Omental fat pad (tissue), 4 donors: Measurements from ENCODE around the gene KATNIP. TPM values are rescaled to one million over a fixed set of nuclear protein-coding genes. Genes with fewer than 3 reads are reported as not detected.

ENCODE experiments used
- ATAC-seq: fragments of 150-250 bp; one replicate; pipeline ENCODE4 v1.9.1; 2016; ENCODE audit warnings: mild to moderate bottlenecking, moderate library complexity; ENCODE audit not compliant: low FRiP score
- DNase-seq: peaks from one replicate; pipeline ENCODE4 v3.0.0-alpha.2; 2019; ENCODE audit warnings: low spot score
- total RNA-seq, 4 donors: library from RNA; depleted of rRNA; stranded (reverse); fragments of >200 nt; gene quantifications; one replicate each; pipeline ENCODE4 v1.1.0, GENCODE V29; 2016
- TF ChIP-seq, protein P1 (sequence below), 3 donors: fragments of 450-650 bp; IDR thresholded peaks; one replicate each; pipeline ENCODE4 v1.5.1; 2016 to 2017; ENCODE audit warnings: antibody characterized with exemption in 3 of 3, mild to moderate bottlenecking in 3 of 3, moderate library complexity in 2 of 3

Gene KATNIP
- total RNA-seq, 4 donors from 2014 or later: 18.1 to 22.9 (median 20.0) TPM

DNA sequence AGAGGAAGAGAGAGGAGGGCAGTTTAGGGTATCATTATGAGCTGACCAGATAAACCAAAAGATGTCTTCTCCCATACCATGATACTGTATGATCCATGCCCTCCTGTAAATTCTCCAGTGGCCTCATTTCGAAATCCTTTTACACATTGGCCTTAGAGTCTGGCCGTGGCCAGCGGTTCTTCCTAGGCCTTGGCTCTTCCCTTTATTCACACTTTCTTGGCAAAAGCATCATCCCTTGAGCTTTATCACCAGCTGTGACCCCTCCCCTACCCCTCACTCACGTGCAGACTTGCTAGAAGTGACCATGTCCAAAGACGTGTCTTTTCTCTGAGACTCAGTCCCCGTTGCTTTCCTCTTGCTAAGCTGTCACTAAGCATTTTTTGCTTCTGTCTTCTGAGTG is 22.8 kb downstream of the KATNIP start:
- DNase-seq (no peak), ATAC-seq (peak; percentile 31)
- TF ChIP-seq, protein P1, sequence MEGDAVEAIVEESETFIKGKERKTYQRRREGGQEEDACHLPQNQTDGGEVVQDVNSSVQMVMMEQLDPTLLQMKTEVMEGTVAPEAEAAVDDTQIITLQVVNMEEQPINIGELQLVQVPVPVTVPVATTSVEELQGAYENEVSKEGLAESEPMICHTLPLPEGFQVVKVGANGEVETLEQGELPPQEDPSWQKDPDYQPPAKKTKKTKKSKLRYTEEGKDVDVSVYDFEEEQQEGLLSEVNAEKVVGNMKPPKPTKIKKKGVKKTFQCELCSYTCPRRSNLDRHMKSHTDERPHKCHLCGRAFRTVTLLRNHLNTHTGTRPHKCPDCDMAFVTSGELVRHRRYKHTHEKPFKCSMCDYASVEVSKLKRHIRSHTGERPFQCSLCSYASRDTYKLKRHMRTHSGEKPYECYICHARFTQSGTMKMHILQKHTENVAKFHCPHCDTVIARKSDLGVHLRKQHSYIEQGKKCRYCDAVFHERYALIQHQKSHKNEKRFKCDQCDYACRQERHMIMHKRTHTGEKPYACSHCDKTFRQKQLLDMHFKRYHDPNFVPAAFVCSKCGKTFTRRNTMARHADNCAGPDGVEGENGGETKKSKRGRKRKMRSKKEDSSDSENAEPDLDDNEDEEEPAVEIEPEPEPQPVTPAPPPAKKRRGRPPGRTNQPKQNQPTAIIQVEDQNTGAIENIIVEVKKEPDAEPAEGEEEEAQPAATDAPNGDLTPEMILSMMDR (IDR thresholded peaks at IDR 0.05): no peak

DNA sequence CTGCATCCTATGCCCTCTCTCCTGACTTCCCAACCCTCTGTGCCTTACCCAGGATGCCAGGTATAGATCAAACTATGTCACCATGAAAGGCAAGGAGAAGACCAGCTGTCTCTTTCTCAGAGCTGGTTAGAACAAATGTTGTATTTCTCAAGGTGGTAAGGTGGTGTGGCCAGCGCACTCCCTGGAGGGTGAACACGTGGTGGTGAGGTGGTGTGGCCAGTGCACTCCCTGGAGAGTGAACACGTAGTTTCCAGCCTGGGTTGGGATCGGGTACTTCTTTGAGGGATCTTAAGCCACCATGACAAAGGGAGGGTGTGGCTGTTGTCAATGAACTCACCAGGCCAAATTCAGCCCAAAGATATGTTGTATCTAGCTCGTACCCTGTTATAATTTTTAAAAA is 26.8 kb downstream of the KATNIP start:
- no peak for DNase-seq
- TF ChIP-seq, protein P1 (IDR thresholded peaks at IDR 0.05): no peak
- ATAC-seq: no peak

DNA sequence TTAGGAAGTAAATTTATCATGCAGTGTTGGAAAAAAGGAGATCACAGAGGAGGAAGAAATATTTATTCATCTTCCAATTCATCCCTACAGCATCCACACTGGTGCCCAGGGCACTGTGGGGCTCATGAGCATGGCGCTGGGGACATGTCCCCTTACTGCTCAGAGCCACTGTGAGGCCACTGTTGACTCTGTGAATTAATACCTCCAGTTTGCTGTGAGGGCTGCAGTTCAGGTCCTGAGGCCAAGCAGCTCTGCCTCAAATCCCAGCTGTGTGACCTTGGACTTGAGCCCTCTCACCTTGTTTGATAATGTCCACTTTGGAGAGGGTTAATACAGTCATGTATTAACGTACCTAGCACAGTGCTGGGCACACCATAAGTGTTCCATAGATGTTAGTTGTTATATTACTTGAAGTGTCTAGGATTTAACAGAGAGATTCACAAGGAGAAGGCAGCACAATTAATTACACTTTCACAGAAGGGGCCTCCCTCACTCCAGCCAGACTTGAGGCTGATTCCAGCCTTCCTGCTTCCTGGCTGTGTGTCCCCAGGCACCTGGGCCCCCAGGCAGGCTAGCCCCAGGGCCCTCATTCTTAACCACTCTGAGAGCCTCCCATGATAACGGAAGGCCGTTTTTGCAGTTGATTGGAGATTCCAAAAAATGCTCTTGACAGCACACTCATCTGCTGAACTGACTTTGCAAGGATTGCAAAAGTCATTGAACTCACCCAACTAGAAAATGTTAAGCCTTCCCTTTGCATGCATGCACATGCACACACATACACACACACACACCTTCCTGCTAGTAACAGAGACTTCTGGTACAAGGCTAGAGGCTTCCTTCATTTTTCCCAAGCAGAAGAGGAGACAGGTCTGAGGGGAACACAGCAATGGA is 29.4 kb downstream of the KATNIP start:
- DNase-seq (no peak), ATAC-seq (no peak)
- TF ChIP-seq, protein P1 (IDR thresholded peaks at IDR 0.05): no peak

DNA sequence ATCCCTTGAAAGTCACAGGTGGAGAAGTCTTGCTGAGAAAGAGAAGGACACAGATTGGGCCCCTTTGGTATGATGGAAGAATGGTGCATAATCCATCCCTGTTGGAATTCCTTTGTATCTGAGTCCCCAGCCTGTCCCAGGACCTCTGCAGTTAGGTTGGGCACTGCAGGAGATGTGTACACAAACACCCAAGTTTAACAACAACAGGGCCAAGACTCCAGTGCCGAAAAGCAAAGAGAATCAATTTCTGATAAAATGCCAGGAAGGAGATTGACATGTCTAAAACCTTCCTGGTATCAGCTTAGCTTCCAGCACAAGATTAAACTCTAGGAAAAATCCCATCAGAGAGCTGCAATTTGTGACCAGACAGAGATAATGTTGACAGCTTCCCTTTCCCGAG is 32.9 kb downstream of the KATNIP start:
- ATAC-seq: no peak
- TF ChIP-seq, protein P1 (IDR thresholded peaks at IDR 0.05): no peak
- no peak for DNase-seq

DNA sequence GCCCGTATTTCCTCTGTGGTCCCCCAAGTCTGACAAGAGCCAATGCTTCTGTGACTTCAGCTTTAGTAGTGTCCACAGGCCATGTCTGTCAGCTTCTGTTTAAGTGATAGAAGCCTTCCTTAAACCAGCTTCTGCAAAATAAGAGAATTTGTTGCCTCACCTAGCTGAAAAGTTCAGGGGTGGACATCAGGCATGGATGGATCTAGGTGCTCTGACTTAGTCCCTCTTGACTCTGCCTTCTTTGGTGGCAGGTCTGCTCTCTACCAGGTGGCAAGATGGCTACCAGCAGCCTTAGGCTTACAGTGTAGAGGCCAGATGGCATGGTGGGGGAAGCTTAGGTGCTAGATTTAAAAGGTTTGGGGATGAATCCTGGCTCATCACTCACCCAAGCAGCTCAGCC is 33.7 kb downstream of the KATNIP start:
- ATAC-seq (no peak), DNase-seq (no peak)
- TF ChIP-seq, protein P1 (IDR thresholded peaks at IDR 0.05): no peak

DNA sequence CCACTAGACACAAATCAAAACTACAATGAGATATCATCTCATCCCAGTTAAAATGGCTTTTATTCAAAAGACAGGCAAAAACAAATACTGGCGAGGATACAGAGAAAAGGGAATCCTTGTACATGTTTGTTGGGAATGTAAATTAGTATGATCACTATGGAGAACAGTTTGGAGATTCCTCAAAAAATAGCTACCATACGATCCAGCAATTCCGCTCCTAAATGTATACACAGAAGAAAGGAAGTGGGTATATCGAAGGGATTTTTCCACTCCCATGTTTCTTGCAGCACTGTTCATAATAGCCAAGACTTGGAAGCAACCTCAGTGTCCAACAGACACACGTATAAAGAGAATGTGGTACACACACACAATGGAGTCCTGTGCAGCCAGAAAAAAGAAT is 35.3 kb downstream of the KATNIP start:
- ATAC-seq (no peak), DNase-seq (no peak)
- TF ChIP-seq, protein P1 (IDR thresholded peaks at IDR 0.05): no peak

DNA sequence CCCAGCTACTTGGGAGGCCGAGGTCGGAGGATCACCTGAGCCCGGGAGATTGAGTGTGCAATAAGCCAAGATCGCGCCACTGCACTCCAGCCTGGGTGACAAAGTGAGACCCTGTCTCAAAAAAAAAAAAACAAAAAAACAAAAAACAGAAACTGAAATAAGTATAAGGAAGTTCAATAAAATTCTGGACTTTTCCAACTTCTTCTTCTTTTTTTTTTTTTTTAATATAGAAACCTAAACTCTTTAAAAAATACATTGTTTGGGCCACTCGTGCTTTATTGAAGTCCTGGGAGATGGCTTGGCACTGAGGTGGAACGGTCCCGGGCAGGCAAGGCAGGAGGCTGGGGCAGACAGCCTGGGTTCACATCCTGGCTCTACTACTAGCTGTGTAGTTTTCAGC is 36.8 kb downstream of the KATNIP start:
- DNase-seq: no peak
- TF ChIP-seq, protein P1 (IDR thresholded peaks at IDR 0.05): no peak
- no peak for ATAC-seq
